GM20431 (cell line): ENCODE results near the gene WDPCP.
"Not testable (repeated sequence)": the region's sequence is repeated elsewhere in the genome, so short reads cannot be mapped to it uniquely, and the experiment has no call there.

ENCODE experiments used
- in situ Hi-C: fragments of 300-500 bp; cut with MseI, MboI; formaldehyde crosslinking; loops from one replicate; pipeline ENCODE4 v1.15.0; 2020; ENCODE audit warnings: low sequenced_read_pairs; ENCODE audit not compliant: unreplicated experiment

The WDPCP gene

GRCh38 chr2:63300835-63301234, 287.4 kb downstream of the WDPCP start:
- in situ Hi-C loops, result no loop called here

- in situ Hi-C loops, result no loop called here
Observed at GRCh38 chr2:63287956-63288355, 300.3 kb downstream of the WDPCP start.

- in situ Hi-C loops, result not testable (repeated sequence)
Observed at GRCh38 chr2:63286520-63286919, 301.8 kb downstream of the WDPCP start.

- in situ Hi-C loops, result no loop called here
Observed at GRCh38 chr2:63283273-63283672, 305.0 kb downstream of the WDPCP start.

- in situ Hi-C loops, result no loop called here
Observed at GRCh38 chr2:63272560-63272959, 315.7 kb downstream of the WDPCP start.

- in situ Hi-C loops, result no loop called here
Observed at GRCh38 chr2:63270717-63271116, 317.6 kb downstream of the WDPCP start.

GRCh38 chr2:63268946-63269345, 319.3 kb downstream of the WDPCP start:
- in situ Hi-C loops, result no loop called here

GRCh38 chr2:63261137-63261621, 327.1 kb downstream of the WDPCP start:
- in situ Hi-C loops, result no loop called here

- in situ Hi-C loops, result no loop called here
Observed at GRCh38 chr2:63257473-63257872, 330.8 kb downstream of the WDPCP start.

GRCh38 chr2:63249161-63249560, 339.1 kb downstream of the WDPCP start:
- in situ Hi-C loops, result no loop called here

GRCh38 chr2:63242747-63243146, 345.5 kb downstream of the WDPCP start:
- in situ Hi-C loops, result no loop called here

- in situ Hi-C loops, result no loop called here
Observed at GRCh38 chr2:63225964-63226686, 362.2 kb downstream of the WDPCP start.

- in situ Hi-C loops, result no loop called here
Observed at GRCh38 chr2:63218800-63219526, 369.3 kb downstream of the WDPCP start.

- in situ Hi-C loops, result no loop called here
Observed at GRCh38 chr2:63195310-63195709, 393.0 kb downstream of the WDPCP start.

GRCh38 chr2:63194175-63194574, 394.1 kb downstream of the WDPCP start:
- in situ Hi-C loops, result no loop called here

- in situ Hi-C loops, result no loop called here
Observed at GRCh38 chr2:63192889-63193774, 395.1 kb downstream of the WDPCP start.

- in situ Hi-C loops, result no loop called here
Observed at GRCh38 chr2:63192169-63192888, 395.9 kb downstream of the WDPCP start.

GRCh38 chr2:63189026-63189425, 399.3 kb downstream of the WDPCP start:
- in situ Hi-C loops, result no loop called here

GRCh38 chr2:63186331-63186730, 401.9 kb downstream of the WDPCP start:
- in situ Hi-C loops, result no loop called here
